ENCODE data around the gene RUSF1. TPM values are rescaled to one million over a fixed set of nuclear protein-coding genes. Genes with fewer than 3 reads are reported as not detected.

The RUSF1 gene
- total RNA-seq, 1 donor from 2014 or later: 64.6 TPM

Other genes starting within 250 kb of the RUSF1 start
- gene ITGAM, start 248.4 kb downstream of the RUSF1 start, total RNA-seq: 14.0 TPM
- gene ITGAX, start 153.2 kb downstream of the RUSF1 start, total RNA-seq: 4.4 TPM
- gene ITGAD, start 115.1 kb downstream of the RUSF1 start, total RNA-seq: not detected
- gene COX6A2, start 80.0 kb downstream of the RUSF1 start, total RNA-seq: not detected
- gene ZNF843, start 65.6 kb downstream of the RUSF1 start, total RNA-seq: 2.7 TPM
- 11.3 TPM for gene ARMC5, start 48.9 kb downstream of the RUSF1 start, total RNA-seq
- 114 TPM for gene TGFB1I1, start 36.2 kb downstream of the RUSF1 start, total RNA-seq
- not detected for gene SLC5A2, start 25.3 kb downstream of the RUSF1 start, total RNA-seq
- gene AHSP, start 19.5 kb upstream of the RUSF1 start, total RNA-seq: not detected

Data from vagina (tissue), 1 donor.